SH-SY5Y (cell line): Measurements from ENCODE around the gene PPFIBP2.

Experiments used
- GATA2 ChIP-seq: IDR thresholded peaks from 2 replicates; pipeline ENCODE4 v1.6.1; 2011; ENCODE audit warnings: mild to moderate bottlenecking, low read depth, low read length
- GATA3 ChIP-seq: IDR thresholded peaks from 2 replicates; pipeline ENCODE4 v1.6.1; 2011; ENCODE audit warnings: low read depth, mild to moderate bottlenecking, low read length, moderate library complexity

GRCh38 chr11:7537265-7537664 lies 23.5 kb downstream of the PPFIBP2 start:
- TF ChIP-seq GATA2 (no peak), GATA3 (no peak)
